GM04504 (cell line): ENCODE results near the gene PLRG1.

ENCODE experiments used
- DNase-seq: peaks from one replicate; pipeline ENCODE4 v3.0.0-alpha.2; 2012; ENCODE audit warnings: low read depth

Gene PLRG1

DNA sequence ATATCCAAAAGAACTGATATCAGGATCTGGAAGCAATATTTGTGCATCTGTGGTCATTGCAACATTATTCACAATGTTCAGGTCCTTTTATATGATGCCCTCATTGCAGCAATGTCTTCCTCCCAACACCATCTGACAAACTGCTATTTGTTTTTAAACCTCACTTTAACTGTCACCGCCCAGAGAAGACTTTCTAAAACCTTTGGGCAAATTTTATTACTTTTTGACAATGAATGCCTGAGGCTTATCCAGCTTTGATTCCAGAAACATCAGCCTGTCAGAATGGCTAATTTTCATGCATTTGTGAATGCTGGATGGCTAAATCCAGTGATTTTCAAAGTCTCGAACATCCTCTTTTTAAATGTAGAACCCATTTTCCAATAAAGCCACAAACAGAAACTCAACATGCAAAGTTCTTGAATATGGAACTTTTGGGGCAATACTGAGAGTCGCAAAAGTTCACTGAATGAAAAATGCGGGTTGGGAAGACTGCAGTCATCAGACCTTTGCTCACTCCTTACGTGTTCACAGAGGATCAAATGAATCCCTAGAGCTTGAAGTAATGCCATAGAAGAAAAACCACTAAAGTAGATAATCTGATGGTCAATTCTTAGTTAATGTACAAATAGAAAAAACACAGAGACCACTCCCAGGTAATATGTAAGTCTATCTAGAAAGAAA is 23.1 kb upstream of the PLRG1 start:
- DNase-seq = no peak

DNA sequence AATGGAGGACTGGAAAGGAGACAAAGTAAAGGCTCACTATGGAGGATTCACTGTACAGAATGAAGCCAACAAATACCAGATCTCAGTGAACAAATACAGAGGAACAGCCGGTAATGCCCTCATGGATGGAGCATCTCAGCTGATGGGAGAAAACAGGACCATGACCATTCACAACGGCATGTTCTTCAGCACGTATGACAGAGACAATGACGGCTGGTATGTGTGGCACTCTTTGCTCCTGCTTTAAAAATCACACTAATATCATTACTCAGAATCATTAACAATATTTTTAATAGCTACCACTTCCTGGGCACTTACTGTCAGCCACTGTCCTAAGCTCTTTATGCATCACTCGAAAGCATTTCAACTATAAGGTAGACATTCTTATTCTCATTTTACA is 19.4 kb upstream of the PLRG1 start:
- no peak for DNase-seq

DNA sequence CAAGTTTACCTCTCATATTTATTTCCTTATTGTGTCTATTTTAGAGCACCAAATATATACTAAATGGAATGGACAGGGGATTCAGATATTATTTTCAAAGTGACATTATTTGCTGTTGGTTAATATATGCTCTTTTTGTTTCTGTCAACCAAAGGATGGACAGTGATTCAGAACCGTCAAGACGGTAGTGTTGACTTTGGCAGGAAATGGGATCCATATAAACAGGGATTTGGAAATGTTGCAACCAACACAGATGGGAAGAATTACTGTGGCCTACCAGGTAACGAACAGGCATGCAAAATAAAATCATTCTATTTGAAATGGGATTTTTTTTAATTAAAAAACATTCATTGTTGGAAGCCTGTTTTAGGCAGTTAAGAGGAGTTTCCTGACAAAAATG is 18.8 kb upstream of the PLRG1 start:
- DNase-seq = no peak

DNA sequence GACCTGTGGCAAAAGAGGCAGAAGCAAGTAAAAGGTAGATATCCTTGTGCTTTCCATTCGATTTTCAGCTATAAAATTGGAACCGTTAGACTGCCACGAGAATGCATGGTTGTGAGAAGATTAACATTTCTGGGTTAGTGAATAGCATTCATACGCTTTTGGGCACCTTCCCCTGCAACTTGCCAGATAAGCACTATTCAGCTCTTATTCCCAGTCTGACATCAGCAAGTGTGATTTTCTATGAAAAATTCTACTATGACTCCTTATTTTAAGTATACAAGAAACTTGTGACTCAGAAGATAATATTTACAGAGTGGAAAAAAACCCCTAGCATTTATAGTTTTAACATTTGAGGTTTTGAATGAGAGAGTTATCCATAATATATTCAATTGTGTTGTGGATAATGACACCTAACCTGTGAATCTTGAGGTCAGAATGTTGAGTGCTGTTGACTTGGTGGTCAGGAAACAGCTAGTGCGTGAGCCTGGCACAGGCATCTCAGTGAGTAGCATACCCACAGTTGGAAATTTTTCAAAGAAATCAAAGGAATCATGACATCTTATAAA is 16.5 kb upstream of the PLRG1 start:
- no peak for DNase-seq

DNA sequence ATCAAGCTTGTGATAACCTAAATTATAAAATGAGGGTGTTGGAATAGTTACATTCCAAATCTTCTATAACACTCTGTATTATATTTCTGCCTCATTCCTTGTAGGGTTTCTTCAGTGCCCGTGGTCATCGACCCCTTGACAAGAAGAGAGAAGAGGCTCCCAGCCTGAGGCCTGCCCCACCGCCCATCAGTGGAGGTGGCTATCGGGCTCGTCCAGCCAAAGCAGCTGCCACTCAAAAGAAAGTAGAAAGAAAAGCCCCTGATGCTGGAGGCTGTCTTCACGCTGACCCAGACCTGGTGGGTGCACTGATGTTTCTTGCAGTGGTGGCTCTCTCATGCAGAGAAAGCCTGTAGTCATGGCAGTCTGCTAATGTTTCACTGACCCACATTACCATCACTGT is 15.5 kb upstream of the PLRG1 start:
- no peak for DNase-seq

DNA sequence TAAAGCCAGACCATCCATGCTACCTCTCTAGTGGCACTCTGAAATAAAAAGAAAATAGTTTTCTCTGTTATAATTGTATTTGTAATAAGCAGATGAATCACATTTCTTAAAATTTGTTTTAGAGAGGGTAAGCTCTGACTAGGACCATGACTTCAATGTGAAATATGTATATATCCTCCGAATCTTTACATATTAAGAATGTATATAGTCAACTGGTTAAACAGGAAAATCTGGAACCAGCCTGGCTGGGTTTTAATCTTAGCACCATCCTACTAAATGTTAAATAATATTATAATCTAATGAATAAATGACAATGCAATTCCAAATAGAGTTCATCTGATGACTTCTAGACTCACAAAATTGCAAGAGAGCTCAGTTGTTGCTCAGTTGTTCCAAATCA is 14.1 kb upstream of the PLRG1 start:
- no peak for DNase-seq

DNA sequence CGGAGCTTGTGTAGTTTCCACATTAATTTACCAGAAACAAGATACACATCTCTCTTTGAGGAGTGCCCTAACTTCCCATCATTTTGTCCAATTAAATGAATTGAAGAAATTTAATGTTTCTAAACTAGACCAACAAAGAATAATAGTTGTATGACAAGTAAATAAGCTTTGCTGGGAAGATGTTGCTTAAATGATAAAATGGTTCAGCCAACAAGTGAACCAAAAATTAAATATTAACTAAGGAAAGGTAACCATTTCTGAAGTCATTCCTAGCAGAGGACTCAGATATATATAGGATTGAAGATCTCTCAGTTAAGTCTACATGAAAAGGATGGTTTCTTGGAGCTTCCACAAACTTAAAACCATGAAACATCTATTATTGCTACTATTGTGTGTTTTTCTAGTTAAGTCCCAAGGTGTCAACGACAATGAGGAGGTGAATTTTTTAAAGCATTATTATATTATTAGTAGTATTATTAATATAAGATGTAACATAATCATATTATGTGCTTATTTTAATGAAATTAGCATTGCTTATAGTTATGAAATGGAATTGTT is 12.6 kb upstream of the PLRG1 start, which contains the start of gene FGB:
TSS of gene FGB (plus strand) at position 315 of the 558 bp plus-strand sequence. CDS start at position 323, 8 bp downstream.
- no peak for DNase-seq

DNA sequence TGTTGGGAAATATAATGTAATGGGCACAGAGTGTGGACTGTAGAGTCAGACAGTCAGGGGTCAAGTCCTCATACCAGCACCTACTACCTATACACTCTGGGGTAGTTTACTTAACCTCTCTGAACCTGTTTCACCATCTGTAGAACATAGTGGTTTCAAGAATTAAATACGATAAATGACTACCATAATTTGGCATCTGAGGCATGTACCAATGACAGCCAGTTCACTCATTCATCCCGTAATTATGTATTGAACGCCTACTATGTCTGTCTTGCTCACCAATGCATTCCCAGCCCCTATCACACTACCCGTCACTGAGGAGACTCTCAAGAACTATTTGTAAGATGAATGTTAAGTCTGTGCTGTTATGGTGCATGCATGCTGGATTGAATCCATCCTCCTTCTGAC is 10.6 kb upstream of the PLRG1 start:
- no peak for DNase-seq

DNA sequence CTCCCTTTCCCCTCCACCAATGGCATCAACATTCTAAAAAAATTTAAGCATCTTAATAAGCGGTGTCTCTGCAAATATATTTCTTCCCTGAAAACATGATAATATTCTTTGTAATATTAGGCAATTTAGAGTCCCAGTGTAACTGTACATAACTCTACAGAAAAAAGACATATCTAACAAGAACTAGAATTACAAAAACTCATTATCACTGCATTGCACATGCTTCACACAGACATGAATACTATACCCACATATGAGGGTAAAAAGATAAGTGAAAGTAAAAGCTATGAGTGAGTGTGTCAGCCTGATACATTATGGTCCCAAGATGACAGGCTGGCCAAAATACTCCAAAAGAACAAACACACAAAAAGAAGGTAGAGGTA is 10.2 kb upstream of the PLRG1 start:
- no peak for DNase-seq

DNA sequence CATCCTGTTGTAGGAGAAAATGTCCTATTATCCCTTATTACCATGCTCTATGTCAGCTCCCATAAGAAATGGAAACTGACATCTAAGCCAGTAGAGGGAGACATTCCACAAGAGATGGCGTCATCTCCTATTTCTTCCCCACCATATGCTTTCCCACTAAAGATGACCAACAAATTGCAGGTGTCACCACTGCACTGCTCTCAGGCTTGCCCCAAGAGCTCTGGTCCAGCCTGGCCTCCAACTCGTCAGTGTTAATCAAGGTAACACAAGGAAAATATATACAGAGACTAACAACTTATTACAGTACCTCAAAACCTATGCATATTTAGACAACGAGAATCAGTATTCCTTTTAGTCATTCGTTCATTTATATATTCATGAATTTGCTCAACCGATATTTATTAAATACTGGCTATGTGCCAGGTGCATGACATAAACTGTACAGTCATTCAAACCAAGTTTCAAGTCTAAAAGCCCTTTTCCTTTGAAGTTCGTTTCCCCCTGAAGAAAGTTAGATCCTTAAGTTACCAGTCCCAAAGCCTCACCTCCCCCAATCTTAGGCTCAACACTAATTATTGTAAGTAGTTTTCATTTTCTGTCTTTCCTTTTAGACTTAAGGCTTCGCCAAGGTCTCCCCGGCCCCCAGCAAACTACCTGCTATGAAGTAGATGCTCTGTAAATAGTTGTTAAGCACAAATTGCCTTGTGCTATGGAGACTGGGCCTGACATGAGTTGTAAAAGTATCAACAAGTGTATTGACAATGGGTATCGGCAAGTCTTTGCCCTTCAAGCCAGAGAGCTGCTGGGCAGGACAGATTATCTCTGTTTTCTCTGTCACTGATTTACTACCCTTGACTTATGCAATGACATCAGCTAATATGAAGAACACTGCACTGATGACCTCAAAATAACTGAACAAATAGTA is 9.6 kb upstream of the PLRG1 start:
- DNase-seq = peak; percentile 18

DNA sequence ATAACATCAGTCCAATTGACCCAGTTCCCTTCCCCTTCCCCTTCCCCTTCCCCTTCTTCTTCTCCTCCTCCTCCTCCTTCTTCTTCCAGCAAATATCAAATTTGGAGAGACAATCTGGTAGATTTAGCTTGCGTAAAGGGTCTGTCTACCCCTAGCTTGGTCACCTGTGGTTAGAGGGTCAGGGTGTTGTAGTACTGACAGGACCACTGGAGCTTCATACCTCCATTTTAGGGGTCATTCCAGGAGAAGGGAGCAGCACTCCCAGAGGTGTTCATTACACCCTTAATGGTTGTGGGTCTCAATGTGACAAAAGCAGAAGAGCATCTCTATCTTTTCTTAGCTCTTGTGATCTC is 8.9 kb upstream of the PLRG1 start:
- no peak for DNase-seq

DNA sequence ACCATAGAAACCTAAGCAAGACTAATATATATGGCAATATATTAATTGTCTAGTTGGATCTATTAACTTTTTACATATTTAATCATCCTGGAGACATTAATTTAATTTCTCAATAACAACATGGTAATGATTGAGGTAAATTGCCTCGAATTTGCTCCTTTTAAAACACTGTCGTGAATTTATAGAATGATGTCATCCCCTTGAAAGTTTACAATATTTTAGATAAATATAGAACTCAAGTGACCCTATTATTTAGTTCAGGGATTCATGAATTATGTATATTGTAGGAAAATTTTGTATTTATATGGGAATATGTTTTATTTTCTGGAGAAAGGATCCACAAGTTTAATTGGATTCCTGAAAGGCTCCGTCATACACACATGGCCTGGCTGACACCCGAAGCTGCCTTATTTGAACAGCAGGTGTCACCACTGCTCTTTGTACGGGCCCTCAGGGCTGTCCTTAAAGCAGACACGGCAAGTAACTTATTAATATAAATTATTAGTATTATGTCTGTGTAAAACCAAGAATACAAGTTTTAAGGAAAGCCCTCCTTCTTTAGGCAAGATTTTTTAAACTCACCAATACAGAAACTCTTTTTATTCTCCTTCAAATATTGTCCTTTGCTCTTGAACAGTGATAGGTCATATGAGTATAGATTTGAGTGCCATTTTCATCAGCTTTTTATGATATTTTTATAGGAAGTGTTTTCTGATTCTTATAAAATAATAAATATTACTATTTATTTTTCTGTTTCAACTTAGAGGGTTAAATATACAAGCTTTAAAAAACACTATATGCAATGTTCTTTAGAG is 1.9 kb upstream of the PLRG1 start:
- DNase-seq = peak; percentile 56

DNA sequence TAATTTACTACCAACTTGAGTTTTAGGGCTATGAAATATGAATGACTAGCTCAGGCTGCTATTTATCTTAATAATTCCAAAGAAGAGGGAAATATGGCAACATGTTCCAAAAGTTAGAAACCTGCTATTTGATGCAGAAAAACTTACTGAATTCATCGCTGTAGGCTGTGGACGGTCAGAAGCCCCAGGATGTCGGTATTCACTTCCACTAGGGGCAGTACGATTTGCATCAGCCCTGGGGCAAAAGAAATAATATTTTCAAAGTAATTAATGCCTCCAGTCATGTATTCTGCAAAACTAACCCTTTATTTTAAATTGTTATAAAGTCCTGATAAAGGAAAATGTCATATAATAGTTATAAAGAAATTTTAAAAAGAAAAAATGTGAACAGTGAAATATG is 4.5 kb downstream of the PLRG1 start:
- no peak for DNase-seq

DNA sequence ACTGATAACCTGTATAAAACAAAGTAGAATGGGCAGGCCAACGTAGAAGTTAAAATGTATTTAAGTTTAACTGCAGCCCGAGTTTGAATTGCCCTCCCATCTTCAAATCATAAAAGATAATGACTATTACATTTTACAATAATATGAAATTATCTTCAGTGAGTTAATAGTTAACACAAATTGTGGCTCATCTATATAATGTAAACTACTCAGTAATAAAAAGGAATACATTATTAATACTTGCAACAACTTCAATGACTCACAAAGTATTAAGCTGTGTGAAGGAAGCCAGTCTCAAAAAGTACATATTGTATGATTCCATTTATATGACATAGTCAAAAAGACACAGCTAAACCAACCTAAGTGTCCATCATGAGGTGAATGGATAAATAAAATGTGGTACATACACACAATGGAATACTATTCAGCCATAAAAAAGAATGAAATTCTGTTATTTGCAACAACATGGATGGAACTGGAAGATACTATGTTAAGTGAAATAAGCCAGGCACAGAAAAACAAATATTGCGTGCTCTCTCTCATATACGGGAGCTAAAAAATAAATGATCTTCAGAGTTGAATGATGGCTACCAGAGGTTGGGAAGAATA is 7.8 kb downstream of the PLRG1 start:
- DNase-seq = no peak

DNA sequence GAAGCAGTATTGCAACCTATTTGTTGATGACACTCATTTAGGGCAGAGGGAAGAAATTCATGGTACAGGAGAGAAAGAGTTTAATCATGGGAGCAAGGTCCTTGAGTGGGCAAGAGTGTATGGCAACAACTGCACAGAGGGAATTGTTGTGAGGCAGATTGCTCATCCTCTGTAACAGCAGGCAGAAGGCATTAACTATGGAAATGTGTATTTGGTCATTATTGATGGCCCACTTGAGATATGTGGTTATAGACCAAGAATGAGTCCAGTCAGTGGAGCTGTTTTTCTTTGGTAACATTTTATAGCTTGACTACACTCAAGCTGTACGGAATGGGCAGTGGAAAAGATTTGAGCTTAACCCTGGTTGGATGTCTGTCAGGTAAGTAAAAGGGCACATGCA is 15.9 kb downstream of the PLRG1 start:
- DNase-seq = no peak

DNA sequence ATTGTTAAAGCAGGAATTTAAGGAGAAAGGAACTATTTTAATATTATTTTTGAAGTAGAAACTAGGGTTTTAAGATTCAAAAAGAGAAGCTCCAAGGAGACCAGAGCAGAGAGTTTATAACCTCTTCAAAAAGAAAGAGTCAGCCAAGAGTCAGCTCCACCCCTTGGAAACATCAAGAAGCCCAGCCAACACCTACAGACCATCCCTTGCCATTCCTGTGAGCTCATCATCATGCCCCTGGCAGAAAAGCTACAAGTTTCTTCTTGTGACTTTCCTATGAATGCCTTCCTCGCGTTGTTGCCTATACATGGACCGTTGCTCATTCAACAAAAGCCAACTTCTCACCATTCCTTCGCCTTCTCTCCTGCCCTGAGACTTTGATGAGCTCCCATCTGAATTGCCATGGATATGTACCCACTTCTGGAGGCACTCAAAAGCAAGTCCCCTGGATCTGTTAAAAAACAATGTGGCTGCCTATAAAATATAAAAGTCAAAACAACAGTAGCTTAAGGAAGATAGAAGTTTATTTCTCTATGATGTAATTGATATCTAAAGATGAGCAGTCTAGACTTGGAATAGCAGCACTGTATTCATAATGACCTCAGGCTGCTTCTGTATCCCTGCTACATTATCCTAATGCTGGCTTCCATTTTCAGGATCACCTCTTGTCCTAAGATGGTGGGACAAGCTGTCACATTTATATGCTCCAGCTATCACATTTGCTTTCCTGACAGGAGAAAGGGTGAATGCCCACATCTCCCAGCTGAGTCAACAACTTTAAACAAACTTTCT is 20.3 kb downstream of the PLRG1 start:
- DNase-seq = no peak

DNA sequence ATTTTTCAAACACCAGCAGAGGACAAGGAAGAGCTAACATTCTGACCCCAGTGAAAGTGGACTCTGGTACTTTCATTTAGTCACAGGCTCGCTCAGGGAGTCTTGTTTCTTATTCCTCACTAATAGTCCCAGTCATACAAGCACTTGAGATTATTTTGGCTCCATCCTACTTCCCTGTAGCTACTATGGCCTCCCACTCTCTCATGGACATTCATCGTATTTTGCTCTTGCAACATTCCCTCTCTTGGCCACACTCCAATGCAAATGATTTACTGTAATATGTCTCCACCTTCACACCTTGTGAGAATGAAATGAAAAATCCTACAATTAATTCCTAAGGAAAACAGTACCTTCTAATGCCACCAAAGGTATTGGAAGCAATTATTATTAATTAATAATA is 21.3 kb downstream of the PLRG1 start:
- DNase-seq = no peak

DNA sequence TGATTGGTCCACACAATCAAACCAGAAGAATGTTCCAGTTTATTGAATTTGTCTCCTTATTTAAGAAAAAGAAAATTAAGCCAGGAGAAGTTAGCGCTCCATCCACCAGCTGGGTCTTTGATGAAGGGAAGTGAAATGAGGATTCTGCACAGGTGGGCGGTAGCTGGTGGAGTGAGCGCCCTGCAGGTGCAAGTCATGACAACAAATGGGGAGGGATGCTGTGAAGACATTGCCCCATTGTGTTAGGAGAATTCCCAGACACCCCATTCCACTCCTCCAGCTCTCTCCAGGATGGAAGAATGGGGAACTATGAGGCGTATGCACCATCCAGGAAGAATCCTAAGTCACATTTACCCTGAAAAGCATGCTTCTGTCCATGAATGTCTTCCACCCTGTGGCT is 22.9 kb downstream of the PLRG1 start:
- DNase-seq = no peak

DNA sequence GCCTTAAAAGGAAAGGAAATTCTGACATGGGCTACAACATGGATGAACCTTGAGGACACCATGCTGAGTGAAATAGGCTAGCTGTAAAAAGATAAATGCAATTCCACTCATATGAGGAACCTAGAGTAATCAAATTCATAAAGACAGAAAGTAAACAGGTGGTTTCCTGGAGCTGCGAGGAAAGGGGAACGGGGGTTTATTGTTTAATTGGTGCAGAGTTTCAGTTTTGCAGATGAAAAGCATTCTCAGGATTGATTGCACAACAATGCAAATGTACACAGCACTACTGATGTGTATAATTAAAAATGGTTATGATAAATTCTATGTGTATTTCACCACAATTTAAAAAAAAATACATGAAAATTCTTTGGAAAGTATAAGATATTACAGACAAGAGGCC is 24.0 kb downstream of the PLRG1 start:
- no peak for DNase-seq

DNA sequence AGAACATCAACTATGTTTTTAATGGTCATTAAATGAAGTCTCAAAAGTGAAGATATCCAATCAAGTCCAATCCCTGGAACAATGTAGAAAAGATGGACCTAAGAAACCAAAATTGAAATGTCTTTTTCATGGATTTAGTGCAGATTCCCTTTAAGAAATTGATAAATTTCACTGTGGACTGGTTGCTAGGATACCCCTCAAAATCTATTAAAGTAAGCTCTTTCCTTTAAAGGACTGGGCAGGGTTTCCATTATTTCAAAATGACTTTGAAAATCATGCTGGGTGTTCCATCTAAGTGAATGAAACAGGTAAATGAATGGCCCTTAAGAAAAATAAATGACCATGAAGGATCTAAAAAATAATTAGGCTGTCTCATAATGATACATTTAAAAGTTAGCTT is 28.6 kb downstream of the PLRG1 start:
- DNase-seq = no peak

DNA sequence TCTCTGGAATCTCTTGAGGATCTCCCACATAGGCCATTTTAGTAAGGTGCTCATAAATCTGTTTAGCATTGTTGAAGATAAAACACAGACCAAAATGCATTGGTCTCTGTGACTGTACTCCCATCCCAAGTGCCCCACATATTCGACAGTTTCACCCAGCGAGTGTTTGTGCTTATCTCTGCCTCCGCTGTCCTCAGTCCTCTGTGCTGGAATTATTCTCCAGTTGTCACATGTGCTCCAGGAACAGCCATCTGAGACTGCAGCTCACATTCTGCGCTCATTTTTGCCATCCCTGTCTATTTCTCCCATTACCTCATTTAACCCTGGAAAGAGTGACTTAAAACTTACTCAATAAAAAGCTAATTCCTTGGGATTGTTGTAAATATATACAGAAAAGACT is 31.0 kb downstream of the PLRG1 start:
- DNase-seq = no peak
